Erythroblast (primary cell): ENCODE measurements around the gene UQCRC2.
"Not testable (repeated sequence)": the region's sequence is repeated elsewhere in the genome, so short reads cannot be mapped to it uniquely, and the experiment has no call there.

Source experiments
- DNase-seq, 2 experiments: peaks; one replicate each; lab custom pipeline; 2025; lab: John Stamatoyannopoulos, UW
- GATA1 ChIP-seq: IDR thresholded peaks from 2 replicates; pipeline ENCODE4 v1.6.1; 2011; ENCODE audit warnings: low read depth, mild to moderate bottlenecking, control low read depth, low read length, moderate library complexity
- POLR2A ChIP-seq: IDR thresholded peaks from 2 replicates; pipeline ENCODE4 v1.6.1; 2011; ENCODE audit warnings: mild to moderate bottlenecking, low read length

The UQCRC2 gene

DNA sequence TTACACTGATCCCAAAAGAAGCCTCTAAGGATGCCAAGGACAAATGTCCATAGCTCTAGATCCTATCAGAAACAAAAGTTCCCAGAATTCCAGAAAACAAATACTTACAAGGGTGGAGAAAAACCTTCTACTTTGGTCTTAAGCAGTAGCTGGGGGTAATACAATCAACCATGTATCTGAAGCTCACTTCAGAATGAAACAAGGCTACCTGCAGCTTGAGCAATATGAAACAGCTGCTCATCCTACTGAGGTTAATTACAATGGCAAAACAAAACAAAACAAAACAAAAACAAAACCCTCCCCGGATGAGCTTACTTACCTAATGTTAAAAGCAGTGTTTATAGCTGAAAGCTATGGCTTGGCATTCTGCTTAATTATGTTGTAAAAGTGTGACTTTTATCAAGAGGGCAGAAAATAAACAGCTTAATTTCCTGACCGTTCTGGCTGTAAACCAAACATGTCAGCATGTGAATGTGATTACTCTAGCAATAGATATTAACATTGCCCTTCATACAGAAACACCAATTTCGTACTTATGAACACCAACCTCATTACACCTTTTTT is 37.3 kb downstream of the UQCRC2 start:
- TF ChIP-seq GATA1 (no peak), POLR2A (no peak)
- DNase-seq, result no peak

DNA sequence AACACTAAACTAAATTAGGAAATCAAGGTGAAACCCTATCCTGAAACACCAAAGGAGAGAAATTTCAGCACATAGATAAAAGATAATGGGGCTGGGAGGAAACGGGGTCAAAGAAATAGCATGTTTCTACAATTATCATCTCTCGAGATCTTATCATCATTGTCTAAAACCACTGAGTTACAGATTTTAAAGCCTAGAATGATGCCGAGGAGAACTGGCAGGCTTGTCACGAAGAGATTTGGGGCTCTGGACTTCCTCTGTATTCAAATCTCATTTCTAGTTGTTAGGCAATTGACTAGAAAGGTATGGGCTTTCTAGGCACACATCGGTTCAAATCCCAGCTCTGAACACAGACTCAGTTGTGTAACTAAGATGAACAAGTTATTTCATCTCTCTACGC is 38.5 kb downstream of the UQCRC2 start:
- no peak for DNase-seq
- TF ChIP-seq POLR2A, result no peak
- no peak for TF ChIP-seq GATA1

DNA sequence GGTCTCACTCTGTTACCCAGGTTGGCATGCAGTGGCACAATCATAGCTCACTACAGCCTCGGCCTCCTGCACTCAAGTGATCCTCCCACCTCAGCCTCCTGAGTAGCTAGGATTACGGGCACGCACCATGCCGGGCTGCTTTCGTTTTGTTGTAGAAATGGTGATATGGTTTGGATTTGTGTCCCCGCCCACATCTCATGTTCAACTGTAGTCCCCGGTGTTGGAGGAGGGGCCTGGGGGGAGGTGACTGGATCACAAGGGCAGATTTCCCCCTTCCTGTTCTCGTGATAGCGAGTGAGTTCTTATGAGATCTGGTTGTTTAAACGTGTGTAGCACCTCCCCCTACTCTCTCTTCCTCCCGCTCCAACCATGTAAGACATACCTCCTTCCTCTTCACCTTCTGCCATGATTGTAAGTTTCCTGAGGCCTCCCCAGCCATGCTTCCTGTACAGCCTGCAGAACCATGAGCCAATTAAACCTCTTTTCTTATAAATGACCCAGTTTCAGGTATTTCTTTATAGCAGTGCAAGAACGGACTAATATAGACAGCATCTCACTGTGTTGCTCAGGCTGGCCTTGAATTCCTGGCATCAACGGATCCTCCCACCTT is 41.8 kb downstream of the UQCRC2 start:
- no peak for TF ChIP-seq GATA1
- TF ChIP-seq POLR2A, result no peak
- DNase-seq, result no peak

DNA sequence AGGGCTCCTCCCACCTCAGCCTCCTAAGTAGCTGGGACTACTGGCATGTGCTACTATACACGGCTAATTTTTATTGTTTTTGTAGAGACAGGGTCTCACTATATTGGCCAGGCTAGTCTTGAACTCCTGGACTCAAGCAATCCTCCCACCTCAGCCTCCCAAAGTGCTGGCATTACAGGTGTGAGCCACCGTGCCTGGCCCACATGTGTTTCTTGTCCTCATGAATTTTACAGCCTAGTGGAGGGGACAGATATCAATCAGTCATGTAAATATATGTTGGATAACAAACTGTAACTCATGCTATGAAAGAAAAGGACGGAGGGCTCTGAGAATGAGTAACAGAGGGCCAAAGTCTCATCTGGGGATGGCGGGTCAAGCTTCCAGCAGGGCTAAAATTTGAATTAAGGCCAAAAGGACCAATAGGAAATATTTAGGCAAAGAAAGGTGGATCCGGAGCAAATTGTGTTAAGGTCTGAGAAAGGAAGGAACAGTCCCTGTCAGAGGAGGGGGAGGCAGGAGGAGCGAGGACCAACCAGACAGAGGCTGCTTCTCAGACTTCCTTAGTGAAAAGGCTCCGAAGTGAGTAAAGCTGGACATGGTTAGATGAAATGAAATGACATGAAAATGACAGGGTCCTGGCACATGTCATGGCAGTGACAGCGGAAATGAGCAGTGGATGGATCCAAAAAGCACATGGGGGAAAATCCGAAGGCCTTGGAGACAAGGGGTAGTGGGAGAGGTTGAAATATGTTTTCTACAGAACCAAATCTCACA is 43.9 kb downstream of the UQCRC2 start:
- DNase-seq, result no peak
- no peak for TF ChIP-seq GATA1
- TF ChIP-seq POLR2A, result no peak

DNA sequence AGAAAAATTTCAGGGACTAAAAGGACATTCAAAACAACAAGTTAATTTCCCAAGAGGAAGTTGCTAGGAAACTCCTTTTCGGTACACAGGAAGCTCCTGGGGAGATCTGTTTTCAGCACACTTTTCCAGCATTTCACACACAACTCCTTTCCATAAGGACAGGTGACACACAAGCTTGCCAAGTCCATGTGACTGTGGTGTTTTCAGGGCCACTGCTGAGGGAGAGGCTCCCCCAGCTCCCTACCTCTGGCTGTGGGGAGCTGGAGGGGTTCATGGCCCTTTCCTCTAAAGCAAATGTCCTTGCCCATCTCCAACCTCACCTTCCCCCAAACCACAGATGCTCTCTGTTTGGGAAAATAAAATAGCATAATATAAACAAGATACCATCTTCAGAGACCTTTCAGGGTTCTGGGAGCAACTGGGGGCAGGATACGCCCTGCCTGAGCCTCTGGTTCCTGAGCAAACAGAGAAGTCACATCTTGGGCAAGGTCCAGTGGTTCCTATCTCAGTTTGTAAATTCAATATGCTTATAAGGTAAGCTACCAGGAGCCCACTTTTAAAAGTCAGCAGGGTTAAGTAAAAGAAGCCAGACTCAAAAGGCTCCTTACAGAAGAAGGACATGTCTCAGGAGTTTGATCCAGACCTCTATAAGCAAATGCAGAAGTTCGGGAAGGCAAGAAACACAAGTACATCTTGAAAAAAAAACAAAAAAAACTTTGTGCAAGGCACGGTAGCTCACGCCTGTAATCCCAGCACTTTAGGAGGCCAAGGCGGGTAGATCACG is 44.7 kb downstream of the UQCRC2 start:
- TF ChIP-seq POLR2A (no peak), GATA1 (no peak)
- no peak for DNase-seq

DNA sequence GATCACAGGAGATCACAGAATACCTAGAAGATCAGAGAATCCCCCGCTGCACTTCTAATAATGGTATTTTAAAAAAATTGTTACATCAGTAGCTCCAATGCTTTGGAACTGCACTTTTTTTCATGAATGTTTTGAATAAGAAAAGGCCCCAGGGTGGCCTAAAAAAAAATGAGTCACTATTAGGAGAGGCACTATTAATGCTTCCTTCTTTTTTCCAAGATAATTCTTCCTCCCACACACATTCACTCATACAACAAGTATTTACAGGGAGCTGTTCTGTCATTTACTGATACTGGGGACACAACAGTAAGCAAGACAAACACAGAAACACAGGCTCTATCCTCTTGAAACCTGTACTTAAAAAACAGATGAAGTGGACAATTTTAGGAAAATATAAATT is 48.4 kb downstream of the UQCRC2 start:
- DNase-seq, result no peak
- TF ChIP-seq GATA1, result no peak
- TF ChIP-seq POLR2A, result no peak

DNA sequence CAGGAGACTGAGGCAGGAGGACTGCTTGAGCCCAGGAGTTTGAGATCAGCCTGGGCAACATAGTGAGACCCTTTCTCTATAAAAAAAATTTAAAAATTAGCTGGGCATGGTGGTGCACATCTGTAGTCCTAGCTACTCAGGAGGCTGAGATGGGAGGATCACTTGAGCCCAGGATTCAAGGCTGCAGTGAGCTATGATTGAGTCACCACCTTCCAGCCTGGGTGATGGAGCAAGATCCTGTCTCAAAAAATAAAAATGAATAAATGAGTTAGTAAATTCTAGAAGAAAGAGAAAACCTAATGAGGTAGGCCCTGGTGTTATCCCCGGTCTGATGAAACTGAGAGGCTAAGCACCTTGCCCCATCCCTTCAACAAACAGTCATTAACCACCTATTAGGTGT is 48.9 kb downstream of the UQCRC2 start:
- DNase-seq, result not testable (repeated sequence)

DNA sequence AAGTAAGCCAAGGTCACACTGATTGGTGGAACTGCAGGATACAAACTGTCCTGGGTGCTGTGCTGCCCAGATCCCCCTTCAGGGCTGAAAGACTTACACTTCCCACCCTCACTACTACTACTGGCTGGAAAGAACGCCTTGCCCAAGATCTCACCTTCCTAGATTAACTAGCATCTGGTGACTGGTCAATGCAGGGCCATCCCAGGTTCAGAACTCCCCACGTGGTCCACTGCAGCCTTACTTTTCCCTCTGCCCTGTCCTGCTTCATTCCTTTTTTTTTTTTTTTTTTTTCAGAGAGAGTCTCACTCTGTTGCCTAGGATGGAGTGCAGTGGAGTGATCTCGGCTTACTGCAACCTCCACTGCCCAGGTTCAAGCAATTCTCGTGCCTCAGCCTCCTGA is 50.0 kb downstream of the UQCRC2 start:
- no peak for TF ChIP-seq POLR2A
- TF ChIP-seq GATA1, result no peak
- DNase-seq, result no peak

DNA sequence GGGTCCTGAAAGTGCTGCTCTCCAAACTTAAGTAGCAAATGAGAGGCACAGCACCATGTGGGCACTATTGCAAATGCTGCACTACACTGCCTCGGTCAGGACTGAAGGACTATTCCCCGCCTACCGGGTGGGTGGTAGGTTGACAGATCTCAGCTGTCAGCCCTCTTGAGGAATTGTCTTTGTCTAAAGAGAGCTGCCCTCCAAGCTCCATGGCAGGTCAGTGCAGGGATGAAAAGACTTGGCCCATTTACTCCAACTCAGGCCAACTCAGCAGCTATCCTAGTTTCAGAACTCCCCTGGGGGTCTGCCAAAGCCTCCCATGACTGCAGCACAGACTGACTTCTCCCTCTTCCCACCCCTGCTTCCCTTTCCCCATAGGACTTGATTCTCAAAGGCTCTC is 51.2 kb downstream of the UQCRC2 start:
- no peak for TF ChIP-seq GATA1
- no peak for TF ChIP-seq POLR2A
- no peak for DNase-seq

DNA sequence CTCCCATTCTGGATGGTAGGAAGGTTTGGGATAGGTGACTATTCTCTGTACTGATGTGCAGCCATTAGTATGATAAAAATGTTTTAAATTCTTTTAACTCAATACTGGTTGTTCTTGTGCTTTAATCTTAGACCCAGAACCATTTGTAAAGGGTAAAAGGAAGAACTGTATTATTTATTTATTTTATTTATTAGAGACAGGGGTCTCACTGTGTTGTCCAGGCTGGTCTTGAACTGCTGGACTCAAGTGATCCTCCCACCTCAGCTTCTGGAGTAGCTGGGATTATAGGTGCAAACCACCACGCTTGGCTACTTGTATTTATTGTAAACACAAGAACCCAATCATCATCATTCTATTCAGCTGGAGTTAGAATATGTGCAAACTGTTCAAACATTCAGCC is 52.6 kb downstream of the UQCRC2 start:
- DNase-seq, result no peak
- TF ChIP-seq GATA1, result no peak
- TF ChIP-seq POLR2A, result no peak

DNA sequence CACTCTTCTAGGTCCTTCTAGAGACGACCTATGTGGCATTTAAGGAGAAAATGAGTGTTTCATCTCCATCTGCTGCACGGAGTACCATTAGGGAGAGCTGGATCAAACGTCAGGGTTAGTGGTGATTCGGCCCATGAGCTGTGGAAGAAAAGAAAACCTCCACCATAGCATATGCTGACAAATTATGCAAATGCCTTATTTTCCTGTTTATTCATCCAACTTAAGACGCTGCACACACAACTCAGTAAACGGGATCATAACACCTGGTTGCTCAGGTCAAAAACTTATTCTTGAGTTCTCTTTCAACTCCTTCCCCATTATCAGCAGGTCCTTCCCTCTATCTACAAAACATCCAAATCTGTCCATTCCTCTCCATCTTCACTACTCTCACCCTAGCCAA is 53.5 kb downstream of the UQCRC2 start:
- no peak for DNase-seq
- TF ChIP-seq GATA1 (no peak), POLR2A (no peak)

DNA sequence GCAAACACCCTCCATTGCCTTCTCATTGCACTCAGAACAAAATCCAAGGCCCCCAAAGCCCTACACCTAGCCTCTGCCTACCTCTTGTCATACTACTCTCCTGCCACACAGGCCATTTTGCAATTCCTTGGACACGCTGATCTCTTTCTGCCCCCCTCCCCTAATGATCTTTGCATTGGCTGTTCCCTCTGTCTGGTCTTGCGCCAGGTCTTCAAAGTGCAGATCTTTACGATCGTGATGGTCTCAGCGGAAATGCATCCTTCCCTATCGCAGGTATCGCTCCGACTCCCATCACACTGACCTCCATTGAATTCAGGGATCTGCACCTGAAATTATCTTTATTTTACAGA is 54.0 kb downstream of the UQCRC2 start:
- TF ChIP-seq GATA1 (no peak), POLR2A (no peak)
- no peak for DNase-seq

DNA sequence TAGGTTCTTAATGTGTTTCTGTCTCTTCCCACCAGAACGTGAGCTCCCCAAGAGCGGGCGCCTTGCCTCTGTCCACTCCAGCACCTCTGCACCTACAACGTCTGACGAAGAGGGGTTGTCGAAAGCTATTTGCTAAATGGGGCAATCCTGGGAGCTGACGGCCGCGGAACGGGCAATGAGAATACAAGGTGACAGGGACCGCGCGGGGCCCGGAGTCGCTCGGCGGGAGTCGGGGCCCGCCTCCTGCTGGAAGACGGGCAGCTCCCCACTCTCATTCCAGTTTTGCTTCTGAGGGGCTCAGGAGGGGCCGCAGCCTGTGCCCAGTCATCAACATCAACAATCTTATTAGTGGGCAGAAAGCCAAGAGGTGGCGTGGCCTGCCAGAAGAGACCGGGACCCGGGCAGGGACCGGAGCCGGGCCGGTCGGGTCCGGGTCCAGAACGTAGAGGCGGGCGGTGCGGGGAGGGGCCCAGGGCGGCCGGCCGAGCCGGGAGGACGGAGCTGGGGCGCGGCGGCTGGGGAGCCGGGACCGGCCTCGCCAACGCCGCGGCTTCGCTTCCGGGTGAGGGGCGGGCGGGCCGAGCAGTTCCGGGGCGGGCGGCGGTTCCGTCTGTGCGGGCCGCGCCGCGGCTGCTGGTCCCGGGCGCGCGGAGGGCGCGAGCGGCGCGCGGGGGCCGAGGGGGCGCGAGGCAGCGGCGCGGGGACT is 54.5 kb downstream of the UQCRC2 start, which contains the start of gene MOSMO:
Gene MOSMO, plus strand, starts transcription at position 603 of the 706 bp plus-strand sequence. CDS start 191 bp downstream, outside the sequence.
- TF ChIP-seq GATA1 (no peak), POLR2A (peak; percentile 42)
- peak; percentile 72 to 80 for DNase-seq
